Gastroesophageal sphincter (tissue), 4 donors: ENCODE data around the gene CYLD. TPM values are rescaled to one million over a fixed set of nuclear protein-coding genes. Genes with fewer than 3 reads are reported as not detected.

Source experiments
- ATAC-seq: fragments of 150-250 bp; one replicate; pipeline ENCODE4 v1.9.1; 2016; ENCODE audit warnings: mild to moderate bottlenecking, moderate library complexity
- H3K27ac ChIP-seq, 4 donors: fragments of 200-600 bp; sonication (generic) in 3 of 4; 1 replicate in 3 of 4; 2 replicates in 1 of 4; pipeline ENCODE4 v1.5.1; 2016 to 2019
- H3K27me3 ChIP-seq: fragments of 200-600 bp; sonication (generic); one replicate; pipeline ENCODE4 v1.5.1; 2019
- H3K36me3 ChIP-seq, 2 donors: fragments of 200-600 bp; sonication (generic); one replicate each; pipeline ENCODE4 v1.5.1; 2019; ENCODE audit warnings: control low read depth in 1 of 2
- H3K4me1 ChIP-seq, 3 donors: fragments of 200-600 bp; sonication (generic); 1 replicate in 2 of 3; 2 replicates in 1 of 3; pipeline ENCODE4 v1.5.1; 2016 to 2019; ENCODE audit warnings: control low read depth in 2 of 3
- H3K4me3 ChIP-seq, 2 donors: fragments of 200-600 bp; sonication (generic); one replicate each; pipeline ENCODE4 v1.5.1; 2019; ENCODE audit warnings: mild to moderate bottlenecking in 1 of 2, moderate library complexity in 1 of 2
- H3K9me3 ChIP-seq, 3 donors: fragments of 200-600 bp; sonication (generic); one replicate each; pipeline ENCODE4 v1.5.1; 2017 to 2019; ENCODE audit warnings: control low read depth in 2 of 3
- CTCF ChIP-seq, 4 experiments: fragments of 200-600 bp in 2 of 4; fragments of 450-650 bp in 2 of 4; sonication (generic) in 1 of 4; IDR thresholded peaks; one replicate each; pipeline ENCODE4 v1.5.1; 2017 to 2019; ENCODE audit warnings: antibody characterized with exemption in 4 of 4, mild to moderate bottlenecking in 2 of 4, moderate library complexity in 2 of 4
- EP300 ChIP-seq: sonication (generic); formaldehyde crosslinking; IDR thresholded peaks from one replicate; pipeline ENCODE4 v1.6.1; 2017; ENCODE audit warnings: antibody characterized with exemption, mild to moderate bottlenecking
- POLR2A ChIP-seq, 2 donors: fragments of 450-650 bp; IDR thresholded peaks; one replicate each; pipeline ENCODE4 v1.6.1; 2017; ENCODE audit warnings: antibody characterized with exemption in 2 of 2, mild to moderate bottlenecking in 2 of 2, moderate library complexity in 1 of 2
- POLR2AphosphoS5 ChIP-seq: sonication (generic); formaldehyde crosslinking; IDR thresholded peaks from one replicate; pipeline ENCODE4 v1.6.1; 2017; ENCODE audit warnings: antibody characterized with exemption
- WGBS, 2 donors: methylation state at CpG; one replicate each; pipeline ENCODE4 v1.1.5; 2018; ENCODE audit warnings: low coverage in 1 of 2; 5-methylcytosine and 5-hydroxymethylcytosine counted together
- total RNA-seq, 4 donors: library from RNA; depleted of rRNA; stranded (reverse); fragments of >200 nt; gene quantifications; one replicate each; pipeline ENCODE4 v1.1.0, GENCODE V29; 2016

The CYLD gene
- total RNA-seq, 4 donors from 2014 or later, result 39.2 to 82.5 (median 53.2) TPM

GRCh38 chr16:50761267-50761666 lies 19.4 kb downstream of the CYLD start:
- Histone ChIP-seq H3K36me3 (peaks cover 0 to 25% of the 10 kb centered on the region in 2 donors), H3K4me1 (peaks cover 0 to 22% (median 0%) of the 10 kb centered on the region in 3 donors), H3K27me3 (no peaks in the 10 kb centered on the region), H3K4me3 (no peak overlapping the region), H3K9me3 (peaks cover 0 to 8% (median 0%) of the 10 kb centered on the region in 3 donors), H3K27ac (no peak overlapping the region)
- 40 to 67% methylated on average over 1 of the region's 1 CpG for WGBS, 2 donors
- TF ChIP-seq EP300 (no peak), CTCF (IDR thresholded peaks at IDR 0.05) (no peak)
- no peak for ATAC-seq

GRCh38 chr16:50762241-50762640 lies 20.4 kb downstream of the CYLD start:
- no peak for TF ChIP-seq EP300
- TF ChIP-seq CTCF (IDR thresholded peaks at IDR 0.05), result no peak
- TF ChIP-seq POLR2AphosphoS5, result no peak
- no peak for TF ChIP-seq POLR2A (IDR thresholded peaks at IDR 0.05)
- 60 to 74% methylated on average over 2 to 3 of the region's 3 CpGs for WGBS, 2 donors
- Histone ChIP-seq H3K27ac (no peak overlapping the region), H3K27me3 (no peaks in the 10 kb centered on the region), H3K4me1 (peaks cover 0 to 22% (median 0%) of the 10 kb centered on the region in 3 donors), H3K9me3 (peaks cover 0 to 10% (median 0%) of the 10 kb centered on the region in 3 donors), H3K36me3 (peaks cover 0 to 25% of the 10 kb centered on the region in 2 donors), H3K4me3 (no peak overlapping the region)
- ATAC-seq, result no peak

GRCh38 chr16:50763211-50763610 lies 21.3 kb downstream of the CYLD start:
- TF ChIP-seq CTCF (IDR thresholded peaks at IDR 0.05), result no peak
- no peak for TF ChIP-seq POLR2A (IDR thresholded peaks at IDR 0.05)
- no peak for TF ChIP-seq EP300
- no peak for TF ChIP-seq POLR2AphosphoS5
- H3K27me3 ChIP-seq, result no peaks in the 10 kb centered on the region
- H3K36me3 ChIP-seq, result peaks cover 0 to 20% of the 10 kb centered on the region in 2 donors
- WGBS, 2 donors, result 90 to 100% methylated on average over 2 of the region's 2 CpGs
- peaks cover 0 to 10% (median 0%) of the 10 kb centered on the region in 3 donors for H3K9me3 ChIP-seq
- H3K4me1 ChIP-seq, result peaks cover 0 to 22% (median 0%) of the 10 kb centered on the region in 3 donors
- H3K4me3 ChIP-seq, result no peak overlapping the region
- ATAC-seq, result no peak
- H3K27ac ChIP-seq, result no peak overlapping the region

- no peak for ATAC-seq
- WGBS, 2 donors, result 100% methylated on average over 1 of the region's 1 CpG
- TF ChIP-seq POLR2A (IDR thresholded peaks at IDR 0.05) (no peak), EP300 (no peak), POLR2AphosphoS5 (no peak), CTCF (IDR thresholded peaks at IDR 0.05) (no peak)
- Histone ChIP-seq H3K27ac (no peak overlapping the region), H3K36me3 (peaks cover 0 to 27% of the 10 kb centered on the region in 2 donors), H3K9me3 (peaks cover 0 to 10% (median 0%) of the 10 kb centered on the region in 3 donors), H3K27me3 (no peaks in the 10 kb centered on the region), H3K4me1 (peaks cover 0 to 22% (median 0%) of the 10 kb centered on the region in 3 donors), H3K4me3 (no peak overlapping the region)
Measured at GRCh38 chr16:50765260-50765659, 23.4 kb downstream of the CYLD start.

GRCh38 chr16:50765861-50766260 lies 24.0 kb downstream of the CYLD start:
- Histone ChIP-seq H3K4me3 (no peak overlapping the region), H3K9me3 (peaks cover 0 to 10% (median 0%) of the 10 kb centered on the region in 3 donors), H3K27ac (no peak overlapping the region), H3K36me3 (peaks cover 0 to 27% of the 10 kb centered on the region in 2 donors), H3K4me1 (peaks cover 0 to 22% (median 0%) of the 10 kb centered on the region in 3 donors), H3K27me3 (no peaks in the 10 kb centered on the region)
- ATAC-seq, result no peak
- 100% methylated on average over 1 of the region's 1 CpG for WGBS, 2 donors
- TF ChIP-seq EP300 (no peak), CTCF (IDR thresholded peaks at IDR 0.05) (no peak), POLR2AphosphoS5 (no peak), POLR2A (IDR thresholded peaks at IDR 0.05) (no peak)
